IPS DF 6.9 (cell line): ENCODE results near the gene GBF1.

Experiments used
- DNase-seq: peaks from one replicate; pipeline ENCODE4 v3.0.0-alpha.2; 2013; ENCODE audit warnings: low read depth, low spot score
- H3K27ac ChIP-seq: one replicate; pipeline ENCODE4 v1.5.1; 2013; ENCODE audit warnings: low read length, control low read depth
- H3K27me3 ChIP-seq: 2 replicates; pipeline ENCODE4 v1.6.1; 2013; ENCODE audit warnings: mild to moderate bottlenecking, low read length; ENCODE audit not compliant: control insufficient read depth, insufficient read depth
- H3K36me3 ChIP-seq: 2 replicates; pipeline ENCODE4 v1.6.1; 2013; ENCODE audit warnings: low read length; ENCODE audit not compliant: control insufficient read depth, insufficient read depth
- H3K4me1 ChIP-seq: 2 replicates; pipeline ENCODE4 v1.6.1; 2013; ENCODE audit warnings: low read length; ENCODE audit not compliant: control insufficient read depth, insufficient read depth
- H3K4me3 ChIP-seq: 2 replicates; pipeline ENCODE4 v1.5.1; 2013; ENCODE audit warnings: mild to moderate bottlenecking, low read length
- H3K9me3 ChIP-seq: 2 replicates; pipeline ENCODE4 v1.6.1; 2013; ENCODE audit warnings: low read length, inconsistent platforms; ENCODE audit not compliant: control insufficient read depth, insufficient read depth
- WGBS: extraction: QIAGEN DNeasy Blood & Tissue Kit; methylation state at CpG from one replicate; pipeline ENCODE4 v1.1.7; 2013; ENCODE audit warnings: mixed read lengths, missing lambda C conversion rate; ENCODE audit not compliant: insufficient read length, insufficient coverage; 5-methylcytosine and 5-hydroxymethylcytosine counted together

The GBF1 gene

DNA sequence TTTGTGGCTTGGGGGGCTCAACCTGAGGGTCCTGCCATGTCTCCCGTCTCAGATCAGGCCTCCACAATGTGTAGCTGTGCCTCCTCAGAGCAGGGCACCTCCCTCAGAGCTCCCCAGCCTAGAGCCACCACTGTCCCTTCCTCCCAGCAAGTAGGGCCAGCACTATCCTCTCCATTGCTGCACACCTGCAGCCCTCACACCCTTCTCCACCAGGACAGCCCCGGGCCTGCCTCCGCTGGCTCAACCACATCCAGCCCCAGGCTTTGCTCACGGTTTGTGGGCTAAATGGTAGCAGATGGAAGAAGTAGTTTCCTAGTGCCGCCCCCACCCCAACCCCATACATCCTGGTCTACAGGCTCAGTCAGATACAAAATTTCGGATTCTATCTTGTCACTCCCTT, 160.3 kb downstream of the GBF1 start:
- Histone ChIP-seq H3K4me3 (no peak overlapping the region), H3K36me3 (no peaks in the 10 kb centered on the region), H3K4me1 (peaks cover 6% of the 10 kb centered on the region; the same call in 1 of the 2 replicates), H3K27ac (no peak overlapping the region), H3K27me3 (peaks cover 16% of the 10 kb centered on the region), H3K9me3 (no peaks in the 10 kb centered on the region)
- no CpG with 5 or more reads among the region's 6 CpGs for WGBS
- no peak for DNase-seq

DNA sequence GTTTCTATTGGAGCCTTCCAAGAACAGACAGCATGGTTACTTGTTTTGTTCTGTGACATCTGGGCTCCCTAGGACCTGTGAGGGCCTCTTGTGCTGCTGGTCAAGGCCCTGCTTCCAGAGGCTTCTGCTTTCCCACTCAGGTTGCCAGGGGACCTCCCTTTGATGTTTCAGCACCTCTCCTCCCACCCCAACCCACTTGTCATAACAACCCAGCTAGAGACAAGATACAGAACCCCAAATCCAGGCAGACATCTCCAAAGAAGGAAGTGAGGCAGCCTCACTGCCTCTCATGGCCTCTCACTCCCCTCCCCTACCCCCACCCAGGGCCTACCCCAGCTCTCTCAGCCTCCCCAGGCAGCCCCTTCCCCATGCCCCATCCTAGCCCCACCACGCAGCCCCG, 161.5 kb downstream of the GBF1 start:
- Histone ChIP-seq H3K27me3 (peaks cover 16% of the 10 kb centered on the region), H3K4me3 (no peak overlapping the region), H3K27ac (no peak overlapping the region), H3K36me3 (no peaks in the 10 kb centered on the region), H3K9me3 (no peaks in the 10 kb centered on the region), H3K4me1 (peaks cover 6% of the 10 kb centered on the region; the same call in 1 of the 2 replicates)
- no CpG with 5 or more reads among the region's 2 CpGs for WGBS
- DNase-seq = no peak

GRCh38 chr10:102407425-102408130, 162.2 kb downstream of the GBF1 start:
- no peaks in the 10 kb centered on the region for H3K36me3 ChIP-seq
- no peak for DNase-seq
- peaks cover 16% of the 10 kb centered on the region for H3K27me3 ChIP-seq
- H3K4me1 ChIP-seq = peaks cover 6% of the 10 kb centered on the region; the same call in 1 of the 2 replicates
- no peaks in the 10 kb centered on the region for H3K9me3 ChIP-seq
- no CpG with 5 or more reads among the region's 13 CpGs for WGBS
- H3K27ac ChIP-seq = no peak overlapping the region
- no peak overlapping the region for H3K4me3 ChIP-seq

GRCh38 chr10:102408131-102408727, 162.9 kb downstream of the GBF1 start:
- no CpG with 5 or more reads among the region's 14 CpGs for WGBS
- Histone ChIP-seq H3K4me3 (peak overlapping the region; percentile 40; the same call in 1 of the 2 replicates), H3K36me3 (no peaks in the 10 kb centered on the region), H3K27ac (no peak overlapping the region), H3K4me1 (peaks cover 6% of the 10 kb centered on the region; the same call in 1 of the 2 replicates), H3K27me3 (peaks cover 16% of the 10 kb centered on the region), H3K9me3 (no peaks in the 10 kb centered on the region)
- no peak for DNase-seq

DNA sequence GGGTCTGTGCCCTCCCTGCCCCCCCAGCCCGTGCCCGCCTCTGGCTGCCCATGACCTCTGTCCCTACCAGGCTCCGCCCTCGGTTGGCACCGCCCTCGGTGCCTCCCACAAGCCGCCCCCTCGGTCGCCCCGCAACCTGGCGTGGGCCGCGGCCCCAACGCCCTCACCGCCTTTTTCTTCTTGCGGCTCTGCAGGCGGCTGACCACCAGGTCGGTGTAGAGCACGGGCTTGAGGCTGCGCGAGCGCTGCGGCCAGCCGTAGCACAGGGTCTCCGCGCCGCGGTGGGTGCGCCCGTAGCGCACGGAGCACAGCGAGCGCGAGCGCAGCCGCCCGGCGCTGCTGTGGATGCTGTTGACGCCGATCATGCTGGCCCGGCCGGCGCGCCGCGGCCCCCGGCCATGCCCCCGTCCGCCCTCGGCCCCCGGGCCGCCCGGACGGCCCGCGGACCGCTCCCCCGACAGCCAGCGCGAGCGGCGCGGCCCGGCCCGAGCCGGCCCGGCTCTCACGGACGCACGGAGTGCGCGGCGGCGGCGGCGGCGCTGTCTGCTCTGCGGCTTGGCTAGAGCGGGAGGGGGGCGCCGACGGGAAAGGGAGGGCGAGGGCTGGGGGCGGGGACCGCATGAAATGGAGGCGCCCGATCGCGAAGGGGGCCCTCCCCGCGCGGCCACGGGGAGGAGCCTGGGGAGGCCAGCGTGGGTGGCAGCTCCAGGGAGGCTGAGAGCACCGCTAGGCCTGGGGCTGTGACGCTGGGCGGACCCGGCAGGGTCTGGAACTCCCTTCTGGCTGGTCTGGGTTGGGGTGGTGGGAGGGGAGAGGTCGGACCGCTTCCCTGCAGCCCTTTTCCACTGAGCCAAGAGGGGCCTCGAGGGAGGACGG, 163.6 kb downstream of the GBF1 start:
- Histone ChIP-seq H3K27ac (no peak overlapping the region), H3K9me3 (no peaks in the 10 kb centered on the region), H3K4me1 (peaks cover 6% of the 10 kb centered on the region; the same call in 1 of the 2 replicates), H3K36me3 (no peaks in the 10 kb centered on the region), H3K27me3 (peaks cover 16% of the 10 kb centered on the region), H3K4me3 (peak overlapping the region; percentile 40; the same call in 1 of the 2 replicates)
- no CpG with 5 or more reads among the region's 103 CpGs for WGBS
- no peak for DNase-seq

DNA sequence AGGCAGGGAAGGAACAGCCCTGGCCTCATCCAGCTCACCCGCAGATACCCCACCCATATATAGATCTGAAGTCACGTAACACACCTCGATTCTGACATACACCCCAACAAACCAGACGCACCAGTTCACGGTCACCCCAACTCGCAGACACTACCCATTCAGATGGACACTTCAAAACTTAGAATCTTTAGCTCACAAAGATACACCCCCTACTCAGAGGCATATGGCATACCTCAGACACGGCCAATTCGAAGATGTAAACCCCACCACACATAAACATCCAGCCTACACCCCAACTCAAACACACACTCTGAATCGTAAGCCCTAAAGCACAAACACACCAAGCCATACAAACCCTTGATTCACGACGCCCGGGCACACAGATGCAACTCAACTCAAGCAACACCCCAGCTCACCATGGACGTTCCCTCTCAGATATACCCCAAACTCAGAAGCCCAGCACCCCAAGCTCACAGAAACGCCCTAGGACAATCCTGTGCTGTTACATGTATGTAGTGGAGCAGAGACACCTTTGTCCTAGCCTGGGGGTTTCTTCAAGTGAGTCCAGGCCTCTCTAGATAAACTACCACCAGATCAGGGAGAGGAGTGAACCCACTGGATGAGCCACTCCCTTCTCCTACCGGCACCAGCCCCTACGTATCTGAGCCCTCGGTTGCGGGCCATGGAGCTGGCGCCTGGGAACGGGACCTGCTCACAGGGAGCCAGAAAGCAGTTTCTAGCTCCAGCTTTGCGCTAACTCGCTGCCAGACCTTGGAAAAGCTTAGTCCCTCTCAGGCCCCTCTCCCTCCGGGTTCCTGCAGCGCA, 164.5 kb downstream of the GBF1 start:
- H3K4me1 ChIP-seq = peaks cover 6% of the 10 kb centered on the region; the same call in 1 of the 2 replicates
- H3K4me3 ChIP-seq = peak overlapping the region; percentile 45; the same call in 1 of the 2 replicates
- H3K27ac ChIP-seq = no peak overlapping the region
- peaks cover 16% of the 10 kb centered on the region for H3K27me3 ChIP-seq
- 100% methylated on average over 1 of the region's 24 CpGs for WGBS
- H3K36me3 ChIP-seq = no peaks in the 10 kb centered on the region
- H3K9me3 ChIP-seq = no peaks in the 10 kb centered on the region
- no peak for DNase-seq

DNA sequence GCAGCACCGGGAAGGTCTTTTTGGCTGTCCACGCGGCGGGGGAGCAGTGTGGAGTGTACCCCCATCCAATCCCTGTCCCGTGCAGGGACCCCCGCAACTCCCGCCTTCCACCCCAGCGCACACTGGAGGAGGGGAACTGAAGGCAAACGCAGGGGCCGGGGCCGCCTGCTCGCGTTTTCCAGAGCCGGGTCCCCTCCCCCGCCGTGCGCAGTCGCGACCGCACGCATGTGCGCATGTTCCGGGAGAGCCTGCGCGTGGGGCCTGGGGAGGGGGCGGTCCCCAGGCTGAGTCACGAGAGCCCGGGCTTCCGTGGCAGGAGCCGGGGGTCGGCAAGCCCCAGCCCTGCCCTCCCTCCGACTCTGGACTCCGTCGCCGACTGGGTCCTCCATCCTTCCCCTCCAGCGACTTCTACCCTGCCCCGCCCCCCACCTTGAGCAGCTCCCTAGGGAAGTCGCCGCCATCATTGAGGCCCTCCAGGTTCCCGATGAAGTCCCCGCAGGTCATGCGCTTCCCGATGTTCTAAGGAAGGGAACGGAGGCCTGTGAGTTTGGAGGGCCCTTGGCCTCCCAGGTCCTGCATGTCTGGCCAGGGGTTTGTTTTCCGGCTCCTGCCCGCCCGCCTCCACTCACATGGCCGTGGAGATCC, 165.2 kb downstream of the GBF1 start:
- Histone ChIP-seq H3K36me3 (no peaks in the 10 kb centered on the region), H3K9me3 (no peaks in the 10 kb centered on the region), H3K27me3 (peaks cover 16% of the 10 kb centered on the region), H3K4me3 (peak overlapping the region; percentile 45; the same call in 1 of the 2 replicates), H3K27ac (no peak overlapping the region), H3K4me1 (peaks cover 6% of the 10 kb centered on the region; the same call in 1 of the 2 replicates)
- DNase-seq = no peak
- WGBS = no CpG with 5 or more reads among the region's 48 CpGs

DNA sequence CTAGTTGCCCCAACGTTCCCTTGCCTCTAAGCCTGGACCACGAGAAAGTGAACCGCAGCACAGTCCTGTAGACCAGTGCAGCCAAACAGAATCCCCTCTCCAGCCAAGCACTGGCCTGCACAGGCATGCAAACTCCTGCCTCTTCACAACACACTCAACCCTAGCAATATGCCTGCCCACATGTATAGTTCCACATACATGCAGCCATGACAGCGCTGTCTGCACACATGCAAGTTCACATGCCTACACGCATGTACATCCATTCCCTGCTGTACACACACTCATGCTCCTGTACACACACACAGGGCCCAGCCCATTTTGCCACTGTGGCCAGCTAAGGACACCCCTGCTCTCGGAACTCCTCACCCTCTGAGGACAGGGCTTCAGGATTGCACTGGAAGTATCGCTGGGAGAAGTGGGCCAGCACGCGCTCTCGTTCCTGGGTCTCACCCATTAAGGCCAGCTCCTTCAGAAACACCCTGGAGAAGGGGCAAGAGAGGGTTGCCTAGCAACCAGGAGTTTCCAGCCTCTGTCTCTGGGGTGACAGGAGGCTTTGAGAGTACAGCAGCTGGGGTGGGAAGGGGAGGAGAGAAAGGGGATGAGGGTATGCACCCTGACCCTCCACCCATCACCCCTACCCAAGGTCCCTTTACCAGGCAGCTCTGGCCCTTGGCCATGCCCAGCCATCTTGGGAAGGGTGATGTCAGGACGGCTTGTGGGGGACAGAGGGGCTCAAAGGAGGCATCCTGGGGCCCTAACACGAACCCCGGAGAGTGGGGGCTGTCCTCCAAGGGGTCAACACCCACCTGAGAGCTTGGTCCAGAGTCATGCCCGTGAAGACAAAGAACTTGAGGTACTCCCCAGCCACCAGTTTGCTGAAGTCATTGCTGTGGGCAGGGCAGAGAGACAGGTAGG, 166.3 kb downstream of the GBF1 start:
- Histone ChIP-seq H3K27me3 (peaks cover 16% of the 10 kb centered on the region), H3K4me3 (no peak overlapping the region), H3K4me1 (peaks cover 6% of the 10 kb centered on the region; the same call in 1 of the 2 replicates), H3K36me3 (no peaks in the 10 kb centered on the region), H3K27ac (no peak overlapping the region), H3K9me3 (no peaks in the 10 kb centered on the region)
- no peak for DNase-seq
- WGBS = no CpG with 5 or more reads among the region's 14 CpGs

GRCh38 chr10:102412293-102412692, 167.0 kb downstream of the GBF1 start:
- Histone ChIP-seq H3K9me3 (no peaks in the 10 kb centered on the region), H3K36me3 (no peaks in the 10 kb centered on the region), H3K4me3 (no peak overlapping the region), H3K27me3 (peaks cover 16% of the 10 kb centered on the region), H3K4me1 (peaks cover 6% of the 10 kb centered on the region; the same call in 1 of the 2 replicates), H3K27ac (no peak overlapping the region)
- no CpG with 5 or more reads among the region's 10 CpGs for WGBS
- no peak for DNase-seq
